NCI-H1417 (cell line): ENCODE data around the gene ELMO3.
A peak's percentile ranks its signal among the peaks of the same experiment; 100 is the strongest.

Source experiments
- DNase-seq, 3 experiments: peaks; one replicate each; lab custom pipeline; 2025; lab: John Stamatoyannopoulos, UW

Gene ELMO3

DNA sequence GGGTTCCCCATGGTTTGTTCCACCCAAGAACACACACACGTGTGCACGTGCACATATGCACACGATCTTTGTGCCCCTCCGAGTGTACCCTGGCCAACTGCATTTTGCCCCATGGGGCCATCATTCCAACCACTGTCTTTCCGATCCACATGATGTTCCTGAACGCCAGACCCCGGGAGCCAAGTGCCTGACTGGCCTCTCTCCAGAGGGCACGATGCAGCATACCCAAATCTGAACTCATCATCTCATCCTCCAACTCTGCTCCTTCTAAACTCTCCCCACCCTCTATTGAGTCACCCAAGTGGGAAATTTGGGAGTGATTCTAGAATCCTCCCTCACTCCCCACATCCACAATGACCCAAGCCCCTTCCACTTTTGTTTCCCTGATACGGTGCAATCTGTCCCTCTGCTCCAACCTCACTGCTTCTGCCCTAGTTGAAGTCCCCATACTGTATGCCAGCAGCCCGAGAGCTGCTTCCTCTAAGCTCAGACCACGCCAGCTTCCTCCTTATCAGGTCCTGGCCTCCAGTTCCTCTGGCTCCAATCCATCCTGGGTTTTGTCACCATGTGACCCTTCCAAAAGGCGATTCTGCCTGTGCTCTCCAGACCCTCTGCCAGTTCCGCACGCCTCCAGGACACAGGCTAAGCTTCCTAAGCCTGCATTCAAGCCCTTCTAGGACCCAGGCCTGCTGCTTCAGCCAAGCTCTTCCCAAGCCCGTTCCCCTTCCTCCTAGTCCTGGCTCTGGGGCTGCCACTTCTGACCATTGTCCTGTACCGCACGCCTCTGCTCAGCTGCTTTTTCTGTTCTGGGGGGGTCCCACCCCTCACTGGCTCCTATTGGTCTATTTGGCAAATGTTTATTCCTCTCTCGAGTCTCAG lies 17.9 kb downstream of the ELMO3 start:
- DNase-seq: no peak

DNA sequence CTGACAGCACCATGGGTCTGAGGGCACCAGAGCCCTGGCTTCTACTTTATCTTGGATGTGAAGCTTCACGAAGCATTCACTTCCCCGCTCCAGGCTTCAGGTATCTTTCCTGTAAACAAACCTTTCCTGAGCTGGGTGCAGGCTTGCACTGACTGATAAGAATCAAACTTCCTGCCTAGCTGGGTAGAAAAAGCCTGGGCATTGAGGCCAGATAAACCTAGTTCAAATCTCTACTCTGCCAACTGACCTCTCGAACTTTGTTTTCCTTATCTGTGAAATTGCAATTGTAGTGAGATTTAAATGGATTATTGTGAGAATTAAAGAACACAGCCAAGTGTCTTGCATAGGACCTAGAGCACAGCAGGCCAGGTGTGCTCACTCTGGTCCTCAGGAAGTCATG lies 25.1 kb downstream of the ELMO3 start:
- no peak for DNase-seq

DNA sequence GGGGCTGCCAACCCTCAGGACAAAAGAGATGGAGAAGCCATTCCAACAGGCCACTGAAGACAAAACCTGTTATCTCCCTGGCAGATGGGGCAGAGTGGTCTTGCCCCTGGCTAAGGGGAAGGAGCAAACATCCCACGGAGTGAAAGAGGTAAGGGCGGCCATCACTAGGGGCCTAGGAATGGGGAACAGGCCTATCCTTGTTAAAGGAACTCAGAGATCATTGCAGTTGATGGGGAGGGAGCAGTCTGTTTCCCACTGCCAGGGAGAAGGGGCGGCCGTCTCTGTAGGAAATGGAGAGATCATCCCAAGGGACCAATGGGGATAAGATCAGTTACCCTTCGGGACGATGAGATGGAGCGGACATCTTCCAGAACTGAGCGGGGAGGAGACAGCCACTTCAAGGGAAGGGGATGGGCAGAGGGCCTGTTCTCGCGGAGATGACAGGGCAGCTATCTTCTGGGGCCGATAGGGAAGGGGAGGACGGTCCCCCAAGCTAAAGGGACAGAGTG lies 27.4 kb downstream of the ELMO3 start:
- no peak for DNase-seq

DNA sequence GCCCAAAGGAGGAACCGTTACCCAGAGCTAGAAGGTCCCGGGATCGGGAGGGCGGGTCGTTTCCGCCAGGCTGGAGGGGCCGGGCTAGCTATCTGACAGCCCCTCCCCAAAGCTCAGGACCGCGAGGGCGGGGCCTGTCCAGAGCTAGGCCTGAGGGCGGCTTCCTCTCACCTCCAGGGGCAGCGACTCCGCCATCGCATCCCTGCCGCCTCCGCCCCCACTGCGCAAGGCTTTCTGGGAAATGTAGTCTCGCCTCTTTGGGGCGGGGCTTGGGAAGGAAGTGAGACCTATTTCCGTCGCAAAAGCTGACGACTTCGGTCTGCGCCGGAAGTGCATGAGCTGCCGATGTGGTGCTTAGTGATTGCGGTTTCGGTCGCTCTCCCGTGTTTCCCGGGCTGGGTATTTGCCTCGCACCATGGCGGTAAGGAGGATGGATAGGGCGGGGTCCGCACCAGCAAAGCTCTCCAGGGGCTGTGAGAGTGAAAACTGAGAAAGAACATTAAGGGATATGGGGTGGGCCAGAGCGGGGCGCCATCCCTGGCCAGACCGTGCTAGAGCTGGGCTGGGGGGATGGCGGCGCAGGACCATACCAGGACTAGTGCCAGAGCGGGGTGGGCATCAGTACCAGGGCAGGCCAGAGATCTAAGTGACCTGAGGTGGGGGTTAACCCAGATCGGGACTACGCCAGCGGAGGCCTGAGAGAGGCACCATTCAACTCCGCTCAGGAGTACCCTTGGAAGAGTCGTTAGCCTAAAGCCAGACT lies 28.1 kb downstream of the ELMO3 start, which contains the start of gene TMEM208:
TMEM208 (plus strand) TSS at position 327 of the 763 bp plus-strand sequence; CDS start at position 416, 89 bp downstream.
- peak; percentile 95 to 98 (median 95) for DNase-seq

DNA sequence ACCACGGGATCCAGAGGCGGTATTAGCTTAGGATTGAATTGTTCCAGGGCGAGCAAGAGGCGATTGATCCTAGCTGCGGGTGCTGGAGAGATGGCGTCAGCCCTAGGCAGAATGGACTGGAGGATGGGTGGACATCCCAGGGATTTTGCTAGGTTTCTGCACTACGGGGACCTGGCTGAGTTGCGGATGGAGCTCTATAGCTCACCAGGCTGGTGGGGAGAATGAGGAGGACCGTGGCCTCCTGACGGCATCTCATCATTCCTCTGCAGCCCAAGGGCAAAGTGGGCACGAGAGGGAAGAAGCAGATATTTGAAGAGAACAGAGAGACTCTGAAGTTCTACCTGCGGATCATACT lies 28.6 kb downstream of the ELMO3 start:
- no peak for DNase-seq

DNA sequence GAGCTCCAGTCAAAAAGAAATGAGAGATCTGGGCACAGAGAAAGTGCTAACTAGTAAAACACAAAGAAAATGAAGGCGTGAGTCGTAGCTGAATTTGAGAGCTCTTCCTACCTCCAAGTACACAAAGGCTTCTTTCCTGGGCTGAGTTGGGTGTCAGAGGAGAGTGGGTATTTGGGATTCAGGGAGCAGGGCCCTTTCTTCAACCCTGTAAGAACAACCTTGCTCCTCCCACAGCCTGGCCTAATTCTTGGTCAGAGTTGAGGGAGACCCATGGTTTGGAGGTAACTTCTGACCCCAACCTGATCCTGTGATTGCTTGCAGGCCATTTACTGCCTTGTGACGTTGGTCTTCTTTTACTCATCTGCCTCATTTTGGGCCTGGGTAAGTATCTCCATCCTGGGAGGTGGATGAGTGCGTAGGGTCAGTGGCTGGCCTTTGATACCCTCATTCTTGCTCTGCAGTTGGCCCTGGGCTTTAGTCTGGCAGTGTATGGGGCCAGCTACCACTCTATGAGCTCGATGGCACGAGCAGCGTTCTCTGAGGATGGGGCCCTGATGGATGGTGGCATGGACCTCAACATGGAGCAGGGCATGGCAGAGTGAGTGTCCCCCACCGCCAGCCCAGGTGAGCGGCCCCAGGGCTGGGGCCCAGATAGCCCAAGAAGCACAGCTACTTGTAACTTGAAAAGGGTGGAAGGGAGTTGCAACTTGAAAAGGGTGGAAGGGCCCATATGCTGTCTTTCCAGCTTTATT lies 29.3 kb downstream of the ELMO3 start:
- DNase-seq: no peak

DNA sequence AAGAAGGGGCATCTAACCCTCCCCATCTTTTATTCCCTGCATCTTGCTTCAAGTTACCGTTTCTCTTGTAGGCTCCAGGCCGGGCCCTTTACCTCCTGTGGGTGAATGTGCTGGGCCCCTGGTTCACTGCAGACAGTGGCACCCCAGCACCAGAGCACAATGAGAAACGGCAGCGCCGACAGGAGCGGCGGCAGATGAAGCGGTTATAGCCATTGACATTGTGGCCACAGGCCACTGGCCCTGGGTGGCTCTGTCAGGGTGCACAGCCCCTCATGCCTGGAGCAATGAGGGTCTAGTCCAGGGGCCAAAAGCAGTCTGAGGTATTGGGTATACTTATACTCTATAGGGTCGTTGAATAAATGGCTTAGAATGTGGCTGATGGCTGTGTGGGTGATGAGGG lies 30.0 kb downstream of the ELMO3 start:
- no peak for DNase-seq

DNA sequence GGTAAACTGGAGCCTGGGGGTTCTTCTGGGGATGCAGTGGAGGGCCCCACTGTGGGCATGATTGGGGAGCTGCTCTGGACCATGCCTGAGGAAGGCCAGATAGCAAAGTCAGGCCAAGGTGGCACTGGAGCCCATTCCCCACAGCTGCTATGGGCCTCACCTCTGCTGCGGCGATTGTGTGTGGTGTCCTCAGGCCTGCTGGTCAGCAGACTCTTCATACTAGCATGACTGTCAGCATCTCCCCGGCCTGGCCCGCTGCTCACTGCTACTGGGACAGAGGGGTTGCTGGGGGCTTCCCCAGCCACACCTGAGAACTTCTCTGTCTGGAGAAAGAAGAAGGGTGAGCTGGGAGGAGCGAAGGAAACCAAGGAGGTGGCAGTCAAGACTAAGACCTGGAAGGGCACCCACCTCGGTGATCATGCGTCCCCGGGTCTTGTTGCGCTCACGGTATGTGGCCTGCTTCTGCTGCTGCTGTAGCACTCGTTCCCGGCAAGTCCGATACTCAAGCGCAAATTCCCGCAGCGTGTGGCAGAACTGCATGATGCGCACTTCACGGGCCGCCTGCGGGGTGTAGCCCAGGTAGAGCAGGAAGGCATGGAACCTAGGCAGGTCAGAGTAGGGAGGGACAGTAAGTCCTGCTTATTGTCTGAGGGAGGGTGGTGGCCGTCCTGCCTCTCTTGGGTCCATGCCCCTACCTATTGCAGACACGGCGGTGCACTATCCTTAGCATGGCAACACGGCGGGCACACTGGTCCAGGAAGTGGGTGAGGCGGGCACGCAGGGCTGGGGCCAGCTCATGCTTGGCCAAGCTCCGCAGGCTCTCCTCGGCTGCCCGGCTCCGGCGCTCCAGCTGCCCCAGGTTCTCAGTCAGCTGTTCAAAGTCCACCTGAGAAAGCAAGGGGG lies 31.2 kb downstream of the ELMO3 start:
- DNase-seq: no peak

DNA sequence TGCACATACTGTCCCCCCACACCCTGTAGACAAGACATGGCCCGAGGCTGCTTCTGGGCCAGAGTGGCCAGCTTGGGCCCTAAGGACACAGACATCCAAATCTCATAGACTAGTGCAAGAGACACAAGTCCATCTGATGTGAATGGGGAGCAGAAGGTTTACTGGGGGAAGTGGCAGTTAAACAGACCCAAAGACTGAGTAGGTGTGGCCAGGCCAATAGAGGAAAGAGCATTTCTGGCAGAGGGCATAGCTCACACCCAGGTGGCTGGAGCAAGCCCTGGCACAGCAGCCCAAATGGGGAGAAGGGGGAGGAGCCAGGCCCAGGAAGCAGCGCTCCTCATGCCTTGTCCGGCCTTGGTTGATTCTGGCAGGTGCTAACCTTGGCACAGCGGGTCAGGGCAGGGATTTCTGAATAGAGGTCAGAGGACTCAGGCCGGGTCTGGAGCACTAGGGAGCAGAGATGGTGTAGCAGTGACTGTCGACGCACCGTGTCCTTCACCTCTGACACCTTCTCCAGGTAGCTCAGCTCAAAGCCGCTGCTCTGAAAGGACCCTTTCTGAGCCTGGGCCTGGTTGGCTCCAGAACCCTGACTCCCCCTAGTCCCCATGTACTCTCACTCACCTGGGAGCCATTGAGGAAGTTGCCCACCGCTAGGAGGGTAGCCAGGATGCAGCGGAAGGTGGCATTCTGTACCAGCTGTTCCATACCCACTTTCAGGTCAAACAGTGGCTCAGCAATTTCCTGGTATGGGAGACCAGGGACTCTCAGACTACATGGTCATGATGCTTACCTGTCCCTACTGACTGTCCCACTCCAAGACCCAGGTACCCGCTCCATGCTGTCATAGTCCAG lies 32.1 kb downstream of the ELMO3 start:
- DNase-seq: no peak

DNA sequence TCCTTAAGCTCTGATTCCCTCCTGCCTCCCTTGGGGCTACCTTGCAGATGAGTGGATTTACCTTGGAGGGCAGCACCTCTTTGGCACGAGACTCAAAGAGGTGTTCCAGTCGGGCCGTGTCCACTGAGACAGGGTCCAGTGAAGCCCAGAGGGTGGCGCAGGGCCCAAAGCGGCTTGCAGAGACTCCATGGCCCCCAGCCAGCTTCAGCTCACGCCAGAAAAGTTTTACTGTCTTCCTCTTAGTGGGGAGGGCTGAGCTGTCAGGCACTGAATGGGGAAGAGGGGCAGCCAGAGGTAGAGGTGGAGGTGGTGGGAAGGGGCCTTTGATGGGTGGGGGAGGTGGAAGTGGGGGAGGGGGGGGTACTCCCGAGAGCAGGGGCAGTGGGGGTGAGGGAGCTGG lies 34.7 kb downstream of the ELMO3 start:
- DNase-seq: no peak

DNA sequence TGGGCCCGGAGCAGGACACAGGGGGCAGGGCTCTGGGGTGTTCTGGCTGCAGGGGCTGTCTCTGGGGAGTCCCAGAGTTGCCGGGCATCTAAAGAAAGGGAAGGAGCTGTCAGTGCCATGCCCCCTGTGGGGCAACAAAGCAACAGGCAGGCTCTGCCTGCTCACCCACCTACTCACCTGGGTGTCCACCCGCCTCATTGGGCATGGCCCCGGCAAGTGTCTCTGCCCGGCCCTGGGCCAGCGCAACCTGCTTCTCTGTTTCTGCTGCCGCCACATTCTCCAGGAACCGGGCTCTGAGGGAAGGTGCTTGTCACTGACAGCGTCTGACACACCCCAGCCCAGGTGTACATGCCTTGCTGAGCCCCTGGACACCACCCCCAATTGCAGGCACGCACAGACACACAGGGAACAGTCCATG lies 35.3 kb downstream of the ELMO3 start:
- DNase-seq: no peak

DNA sequence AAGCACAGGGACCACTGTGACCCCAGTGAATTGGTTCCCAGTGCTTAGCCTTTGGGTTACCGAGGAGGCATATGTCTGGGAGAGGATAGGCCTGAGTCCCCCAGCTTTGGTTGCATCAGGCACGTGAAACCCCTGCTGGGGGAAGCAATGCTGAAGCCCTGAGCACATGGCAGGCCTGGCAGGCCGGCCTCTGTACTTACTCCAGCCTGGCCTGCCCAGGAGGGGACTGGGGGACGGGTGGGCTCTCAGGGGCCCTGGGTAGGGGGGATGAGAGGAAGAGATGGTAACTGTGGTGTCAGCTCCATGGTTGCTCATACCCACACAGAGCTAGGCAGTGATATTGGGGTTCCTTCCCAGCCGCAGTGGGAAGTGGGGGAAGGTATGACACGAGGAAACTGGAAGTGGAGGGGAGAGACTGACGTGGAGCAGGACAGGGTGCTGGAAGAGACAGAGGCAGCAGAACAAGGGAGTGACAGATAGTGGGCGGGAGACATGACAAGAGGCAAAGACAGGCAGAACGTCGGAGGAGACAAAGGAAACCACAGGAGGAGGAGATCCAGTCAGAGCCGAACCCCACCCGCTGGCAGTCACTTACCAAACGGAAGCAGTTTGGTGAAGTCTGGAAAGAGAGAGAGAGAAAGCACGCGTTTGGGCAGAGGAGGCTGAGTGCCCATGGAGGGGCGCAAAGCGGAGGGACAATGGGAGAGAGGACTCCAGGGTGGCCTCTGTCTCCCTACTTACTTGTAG lies 37.1 kb downstream of the ELMO3 start:
- DNase-seq: no peak

DNA sequence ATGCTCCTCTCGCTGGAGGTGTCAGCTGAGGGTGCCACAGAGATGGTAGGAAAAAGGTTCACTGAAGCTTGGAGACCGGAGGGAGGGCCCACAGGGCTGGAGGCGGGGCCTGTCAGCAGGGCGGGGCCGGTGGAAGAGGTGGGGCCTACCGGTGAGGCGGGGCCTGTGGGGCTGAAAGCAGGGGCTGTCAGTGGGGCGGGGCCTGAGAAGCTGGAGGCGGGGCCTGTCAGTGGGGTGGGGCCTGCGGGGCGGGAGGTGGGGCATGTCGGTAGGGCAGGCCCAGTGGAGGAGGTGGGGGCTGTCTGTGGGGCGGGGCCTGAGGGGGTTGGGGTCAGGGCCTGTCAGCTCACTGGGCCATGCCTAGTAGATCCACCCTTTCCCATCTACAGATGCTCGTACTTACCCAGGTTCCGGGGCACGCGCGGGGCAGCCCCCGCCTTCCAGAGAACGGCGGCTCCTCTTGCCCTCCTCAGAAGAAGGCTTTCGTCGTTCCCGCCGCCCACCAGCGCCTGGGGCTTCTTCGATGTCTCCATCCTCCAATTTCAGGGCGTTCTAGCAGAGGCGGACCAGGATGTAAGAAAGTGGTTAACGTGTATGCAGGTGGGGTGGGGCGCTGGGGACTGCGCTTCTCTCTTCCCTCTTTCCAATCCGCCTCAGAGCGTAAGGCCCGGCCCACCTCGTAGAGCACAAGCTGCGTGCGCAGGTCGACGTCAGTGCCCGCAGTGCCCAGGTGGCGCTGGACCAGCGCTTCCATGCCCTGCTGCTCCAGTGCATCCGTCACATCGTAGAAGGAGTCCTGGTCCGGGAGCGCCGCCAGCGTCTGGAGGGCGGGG lies 37.8 kb downstream of the ELMO3 start:
- peak in 1 of 3 experiments; percentile 20 for DNase-seq

DNA sequence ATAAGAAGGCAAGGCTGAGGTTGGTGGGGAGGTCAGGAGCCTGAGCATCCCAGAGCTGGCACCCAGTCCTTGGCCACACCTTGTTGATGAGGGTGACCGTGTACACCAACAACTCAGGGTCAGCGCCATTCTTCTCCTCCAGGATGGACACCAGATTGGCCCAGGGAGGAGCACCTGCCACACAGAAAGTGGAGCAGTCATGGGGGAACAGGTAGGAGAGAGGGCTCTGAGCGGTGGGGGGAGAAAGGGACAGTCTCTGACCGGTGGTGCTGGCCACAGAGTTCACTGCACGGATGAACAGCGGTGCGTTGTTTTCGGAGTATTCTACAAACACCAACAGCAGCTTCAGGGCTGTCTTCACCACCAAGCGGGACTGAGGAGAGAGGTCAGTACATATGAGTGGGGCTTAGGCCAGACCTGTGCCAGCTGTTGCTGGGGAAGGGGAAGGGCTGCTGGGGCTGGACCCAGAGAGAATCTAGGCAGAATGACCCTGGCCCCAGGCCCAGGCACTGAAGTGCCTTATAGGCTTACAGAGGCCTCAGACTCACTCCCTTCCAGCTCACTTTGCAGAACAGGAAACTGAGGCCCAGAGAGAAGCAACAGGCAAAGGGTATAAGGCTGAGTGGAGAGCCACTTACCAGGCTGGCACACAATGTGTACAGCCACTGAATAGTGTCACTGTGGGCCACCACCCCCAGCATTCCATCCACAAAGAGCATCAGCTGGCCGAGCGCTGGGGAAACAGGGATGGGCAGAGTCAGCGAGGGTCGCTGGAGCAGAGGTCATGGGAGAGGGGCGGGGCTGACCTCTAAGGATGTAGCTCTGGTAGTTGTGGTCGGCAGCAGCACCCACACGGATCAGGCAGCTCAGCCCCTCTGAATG lies 38.7 kb downstream of the ELMO3 start:
- DNase-seq: no peak

DNA sequence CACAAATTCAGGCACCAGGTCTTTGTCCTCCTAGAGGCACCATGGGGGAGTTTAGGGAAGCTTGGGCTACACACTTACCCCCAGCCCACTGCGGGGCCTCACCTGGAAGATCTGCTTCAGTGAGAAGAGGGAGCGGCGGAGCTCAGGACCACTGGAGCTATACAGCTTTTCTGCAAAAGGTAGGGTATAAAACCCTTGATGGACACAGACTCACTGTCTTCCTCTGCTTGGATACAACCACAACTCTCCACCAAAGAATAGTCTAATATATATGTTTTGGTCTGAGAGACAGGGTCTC lies 39.3 kb downstream of the ELMO3 start:
- no peak for DNase-seq

DNA sequence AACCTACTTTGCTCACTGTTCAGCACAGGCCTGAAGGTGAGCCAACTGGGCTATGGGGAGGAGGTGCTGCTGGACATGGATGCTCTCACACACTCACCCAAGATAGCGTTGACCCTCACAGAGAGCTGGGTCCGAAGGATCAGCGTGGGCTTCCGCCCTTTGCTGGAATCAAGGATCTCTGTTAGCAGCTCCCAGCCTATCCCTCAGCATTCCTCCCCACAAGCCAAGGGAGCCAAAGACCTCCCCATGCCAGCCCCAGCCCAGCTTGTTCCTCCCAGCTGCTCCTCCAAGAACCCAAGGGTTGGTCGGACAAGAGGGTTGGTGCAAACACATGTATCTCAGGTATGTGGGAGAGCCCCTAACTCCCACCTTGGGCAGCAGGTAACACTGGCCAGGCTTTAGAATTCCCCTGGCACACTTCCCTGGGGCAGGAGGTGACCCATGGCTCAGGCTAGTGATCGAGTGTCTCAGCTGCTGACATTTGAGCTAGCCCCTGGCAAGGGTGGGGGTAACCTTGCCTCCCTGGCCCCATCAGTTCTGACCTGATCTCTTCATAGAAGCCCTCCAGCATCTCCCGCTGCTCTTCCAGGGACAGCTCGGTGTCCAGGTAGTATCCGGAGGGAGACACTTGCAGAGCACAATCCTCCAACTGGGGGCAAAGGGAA lies 40.0 kb downstream of the ELMO3 start:
- no peak for DNase-seq

DNA sequence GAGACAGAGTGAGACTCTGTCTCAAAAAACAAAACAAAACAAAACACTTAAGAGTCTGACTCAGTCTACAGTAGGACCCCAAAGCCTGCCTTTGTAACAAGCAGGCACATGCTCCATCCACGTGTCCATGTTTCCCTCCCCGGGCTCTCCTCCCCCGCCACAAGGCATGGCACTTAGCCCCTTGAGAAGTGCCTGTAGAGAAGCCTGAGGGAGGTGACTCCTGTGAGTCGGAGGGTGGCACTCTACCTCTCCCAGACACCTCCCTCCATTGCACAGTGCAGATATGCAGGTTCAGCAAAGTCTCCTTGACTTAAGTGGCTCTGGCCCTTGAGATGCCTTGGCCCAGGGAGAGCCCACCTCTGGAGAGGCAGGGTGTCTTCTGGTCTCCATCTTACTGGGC lies 41.6 kb downstream of the ELMO3 start:
- no peak for DNase-seq
